ENCODE results near the gene VTI1B.

VTI1B gene

DNA sequence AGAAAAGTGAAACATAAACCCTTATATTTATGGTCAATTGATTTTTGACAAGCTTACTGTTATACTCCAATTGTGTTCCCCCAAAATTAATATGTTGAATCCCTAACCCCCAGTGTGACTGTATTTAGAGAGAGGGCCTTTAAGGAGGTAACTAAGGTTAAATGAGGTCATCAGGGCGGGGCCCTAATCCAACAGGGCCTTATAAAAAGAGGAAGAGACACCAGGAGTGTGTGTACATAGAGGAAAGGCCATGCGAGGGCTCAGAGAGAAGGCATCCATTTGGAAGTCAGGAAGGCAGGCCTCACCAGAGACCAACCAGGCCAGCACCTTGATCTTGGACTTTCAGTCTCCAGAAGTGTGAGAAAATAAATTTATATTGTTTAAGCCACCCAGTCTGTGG is 6.5 kb upstream of the VTI1B start:
- Histone ChIP-seq H3K36me3 (ENCODE audit: control insufficient read depth in 2 of 2, insufficient read depth in 2 of 2, low read length in 2 of 2) (peaks cover 5 to 12% of the 10 kb centered on the region in 2 donors), H3K27me3 (ENCODE audit: control insufficient read depth in 2 of 2, insufficient read depth in 2 of 2, low read length in 2 of 2) (no peaks in the 10 kb centered on the region), H3K9ac (ENCODE audit: low read depth in 1 of 2, low read length in 2 of 2) (no peak overlapping the region), H3K27ac (ENCODE audit: low read depth in 2 of 2, low read length in 2 of 2) (no peak overlapping the region), H3K4me3 (ENCODE audit: low read length in 2 of 2) (no peak overlapping the region), H3K4me1 (ENCODE audit: control insufficient read depth in 2 of 2, insufficient read depth in 2 of 2, low read length in 2 of 2) (no peaks in the 10 kb centered on the region), H3K9me3 (ENCODE audit: control insufficient read depth in 2 of 2, low read length in 2 of 2) (no peaks in the 10 kb centered on the region)

DNA sequence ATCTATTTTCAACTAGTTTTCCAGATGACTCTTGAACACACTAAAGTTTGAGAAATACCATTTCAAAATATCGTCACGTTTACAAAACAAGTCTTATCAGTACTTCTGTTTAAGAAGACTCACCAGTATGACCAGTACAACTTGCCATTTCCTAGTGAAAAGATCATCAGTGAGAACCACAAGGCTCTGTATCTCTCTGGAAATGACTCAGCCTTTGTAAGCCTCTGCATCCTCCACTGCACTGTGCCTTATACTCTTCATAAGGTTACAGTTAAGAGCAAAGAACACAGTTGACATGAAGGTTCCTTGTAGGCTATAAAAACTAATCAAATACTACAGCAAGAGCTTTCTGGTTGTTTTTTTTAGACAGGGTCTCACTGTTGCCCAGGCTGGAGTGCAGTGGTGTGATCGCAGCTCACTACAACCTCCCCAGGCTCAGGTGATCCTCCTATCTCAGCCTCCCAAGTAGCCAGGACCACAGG is 5.7 kb upstream of the VTI1B start:
- no peak overlapping the region for H3K9ac ChIP-seq (ENCODE audit: low read depth in 1 of 2, low read length in 2 of 2)
- no peak overlapping the region for H3K4me3 ChIP-seq (ENCODE audit: low read length in 2 of 2)
- H3K4me1 ChIP-seq (ENCODE audit: control insufficient read depth in 2 of 2, insufficient read depth in 2 of 2, low read length in 2 of 2), result peaks cover 2 to 4% of the 10 kb centered on the region in 2 donors
- no peaks in the 10 kb centered on the region for H3K9me3 ChIP-seq (ENCODE audit: control insufficient read depth in 2 of 2, low read length in 2 of 2)
- no peaks in the 10 kb centered on the region for H3K27me3 ChIP-seq (ENCODE audit: control insufficient read depth in 2 of 2, insufficient read depth in 2 of 2, low read length in 2 of 2)
- H3K27ac ChIP-seq (ENCODE audit: low read depth in 2 of 2, low read length in 2 of 2), result no peak overlapping the region
- peaks cover 3 to 9% of the 10 kb centered on the region in 2 donors for H3K36me3 ChIP-seq (ENCODE audit: control insufficient read depth in 2 of 2, insufficient read depth in 2 of 2, low read length in 2 of 2)

DNA sequence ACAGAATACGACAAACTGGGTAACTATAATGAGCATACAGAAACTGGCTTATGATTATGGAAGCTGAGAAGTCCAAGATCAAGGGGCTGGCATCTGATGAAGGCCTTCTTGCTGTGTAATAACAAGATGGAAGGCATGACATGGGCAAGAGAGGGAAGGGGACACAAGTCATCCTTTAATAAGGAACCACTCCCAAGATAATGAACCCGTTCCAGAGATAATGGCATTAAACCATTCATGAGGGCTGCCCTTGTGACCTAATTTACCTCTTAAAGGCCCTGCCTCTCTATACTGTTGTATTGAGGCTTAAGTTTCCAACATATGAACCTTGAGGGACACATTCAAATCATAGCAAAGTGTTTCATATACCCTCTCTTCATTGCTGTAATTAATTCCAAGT is 4.6 kb upstream of the VTI1B start:
- Histone ChIP-seq H3K36me3 (ENCODE audit: control insufficient read depth in 2 of 2, insufficient read depth in 2 of 2, low read length in 2 of 2) (peaks cover 0 to under 1% of the 10 kb centered on the region in 2 donors), H3K27me3 (ENCODE audit: control insufficient read depth in 2 of 2, insufficient read depth in 2 of 2, low read length in 2 of 2) (no peaks in the 10 kb centered on the region), H3K27ac (ENCODE audit: low read depth in 2 of 2, low read length in 2 of 2) (no peak overlapping the region), H3K9me3 (ENCODE audit: control insufficient read depth in 2 of 2, low read length in 2 of 2) (no peaks in the 10 kb centered on the region), H3K4me3 (ENCODE audit: low read length in 2 of 2) (no peak overlapping the region), H3K4me1 (ENCODE audit: control insufficient read depth in 2 of 2, insufficient read depth in 2 of 2, low read length in 2 of 2) (peaks cover 3 to 4% of the 10 kb centered on the region in 2 donors), H3K9ac (ENCODE audit: low read depth in 1 of 2, low read length in 2 of 2) (no peak overlapping the region)

DNA sequence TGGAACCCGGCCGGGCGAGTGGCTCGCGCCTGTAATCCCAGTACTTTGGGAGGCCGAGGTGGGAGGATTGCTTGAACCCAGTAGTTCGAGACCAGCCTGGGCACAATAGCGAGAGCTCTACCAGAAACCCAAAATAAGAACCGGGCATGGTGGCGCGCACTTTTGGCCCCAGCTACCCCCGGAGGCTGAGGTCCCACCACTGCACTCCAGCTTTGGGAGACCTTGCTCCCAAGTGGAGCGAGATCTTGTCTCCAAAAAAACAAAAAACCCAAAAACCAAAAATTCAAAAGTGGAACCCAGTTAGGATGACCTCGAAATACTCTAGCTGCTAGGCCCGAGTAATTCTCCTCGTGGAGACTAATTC is 769 bp upstream of the VTI1B start:
- peak overlapping the region; percentile 94 to 96 for H3K27ac ChIP-seq (ENCODE audit: low read depth in 2 of 2, low read length in 2 of 2)
- H3K36me3 ChIP-seq (ENCODE audit: control insufficient read depth in 2 of 2, insufficient read depth in 2 of 2, low read length in 2 of 2), result no peaks in the 10 kb centered on the region
- no peaks in the 10 kb centered on the region for H3K9me3 ChIP-seq (ENCODE audit: control insufficient read depth in 2 of 2, low read length in 2 of 2)
- H3K4me1 ChIP-seq (ENCODE audit: control insufficient read depth in 2 of 2, insufficient read depth in 2 of 2, low read length in 2 of 2), result peaks cover 10 to 14% of the 10 kb centered on the region in 2 donors
- no peaks in the 10 kb centered on the region for H3K27me3 ChIP-seq (ENCODE audit: control insufficient read depth in 2 of 2, insufficient read depth in 2 of 2, low read length in 2 of 2)
- peak overlapping the region; percentile 86 to 95 for H3K9ac ChIP-seq (ENCODE audit: low read depth in 1 of 2, low read length in 2 of 2)
- peak overlapping the region; percentile 69 to 96 for H3K4me3 ChIP-seq (ENCODE audit: low read length in 2 of 2)

DNA sequence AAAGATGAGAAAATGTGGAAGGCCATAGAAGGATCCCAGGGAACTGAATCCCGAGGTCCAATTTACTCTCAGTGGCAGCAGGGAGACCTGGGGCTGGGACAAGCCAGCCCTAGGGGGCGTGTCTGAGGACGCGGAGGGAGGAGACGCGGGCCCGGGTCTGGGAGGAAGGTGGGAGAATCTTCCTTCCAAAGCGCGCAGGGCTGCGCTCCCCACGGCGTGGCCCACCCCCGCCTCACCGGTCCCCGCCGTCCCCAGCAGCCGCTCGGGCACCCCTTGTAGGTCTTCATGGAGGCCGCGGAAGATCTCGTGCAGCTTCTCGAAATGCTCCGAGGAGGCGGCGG is 323 bp downstream of the VTI1B start:
- Histone ChIP-seq H3K36me3 (ENCODE audit: control insufficient read depth in 2 of 2, insufficient read depth in 2 of 2, low read length in 2 of 2) (peaks cover 0 to 2% of the 10 kb centered on the region in 2 donors), H3K9ac (ENCODE audit: low read depth in 1 of 2, low read length in 2 of 2) (peak overlapping the region; percentile 86 to 95), H3K4me3 (ENCODE audit: low read length in 2 of 2) (peak overlapping the region; percentile 69 to 96), H3K9me3 (ENCODE audit: control insufficient read depth in 2 of 2, low read length in 2 of 2) (no peaks in the 10 kb centered on the region), H3K4me1 (ENCODE audit: control insufficient read depth in 2 of 2, insufficient read depth in 2 of 2, low read length in 2 of 2) (peaks cover 10 to 14% of the 10 kb centered on the region in 2 donors), H3K27me3 (ENCODE audit: control insufficient read depth in 2 of 2, insufficient read depth in 2 of 2, low read length in 2 of 2) (no peaks in the 10 kb centered on the region), H3K27ac (ENCODE audit: low read depth in 2 of 2, low read length in 2 of 2) (peak overlapping the region; percentile 94 to 96)

DNA sequence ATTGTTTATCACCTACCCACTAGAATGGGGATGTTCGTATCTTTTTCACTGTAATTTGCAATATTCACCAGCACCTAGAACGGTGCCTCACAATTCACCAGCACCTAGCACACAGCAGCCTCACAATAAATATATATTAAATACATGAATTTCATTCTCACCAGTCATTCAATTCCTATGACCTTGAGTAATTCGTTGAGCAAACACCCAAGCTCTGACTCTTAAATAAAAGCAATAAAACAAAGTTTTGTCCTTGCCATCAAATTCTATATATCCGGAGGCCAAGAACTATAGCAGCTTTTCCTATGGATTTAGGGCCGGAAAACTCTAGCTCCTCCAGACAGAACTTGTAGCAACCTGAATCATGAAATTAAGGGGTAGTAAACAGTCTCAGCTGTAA is 981 bp downstream of the VTI1B start:
- H3K36me3 ChIP-seq (ENCODE audit: control insufficient read depth in 2 of 2, insufficient read depth in 2 of 2, low read length in 2 of 2), result peaks cover 0 to 2% of the 10 kb centered on the region in 2 donors
- H3K4me3 ChIP-seq (ENCODE audit: low read length in 2 of 2), result peak overlapping the region; percentile 69 to 96
- H3K4me1 ChIP-seq (ENCODE audit: control insufficient read depth in 2 of 2, insufficient read depth in 2 of 2, low read length in 2 of 2), result peaks cover 10 to 14% of the 10 kb centered on the region in 2 donors
- H3K9ac ChIP-seq (ENCODE audit: low read depth in 1 of 2, low read length in 2 of 2), result peak overlapping the region; percentile 86 to 95
- H3K27ac ChIP-seq (ENCODE audit: low read depth in 2 of 2, low read length in 2 of 2), result no peak overlapping the region
- no peaks in the 10 kb centered on the region for H3K9me3 ChIP-seq (ENCODE audit: control insufficient read depth in 2 of 2, low read length in 2 of 2)
- H3K27me3 ChIP-seq (ENCODE audit: control insufficient read depth in 2 of 2, insufficient read depth in 2 of 2, low read length in 2 of 2), result no peaks in the 10 kb centered on the region

DNA sequence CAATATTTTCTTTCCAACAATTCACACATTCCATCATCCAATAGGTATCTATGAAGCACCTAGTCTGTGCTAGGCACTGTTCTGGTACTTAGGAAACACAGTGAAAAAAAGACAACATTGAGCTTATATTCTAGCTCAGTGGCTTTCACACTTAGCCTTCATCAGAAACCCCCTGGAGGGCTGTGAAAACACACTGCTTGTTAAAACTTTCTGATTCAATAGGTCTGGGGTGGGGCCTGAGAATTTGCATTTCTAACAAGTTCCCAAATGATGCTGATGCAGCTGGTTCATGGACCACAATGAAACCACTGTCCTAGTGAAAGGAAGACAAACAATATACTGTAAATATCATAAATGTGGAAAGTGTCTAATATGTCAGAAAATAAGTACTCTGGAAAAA is 5.9 kb downstream of the VTI1B start:
- Histone ChIP-seq H3K27me3 (ENCODE audit: control insufficient read depth in 2 of 2, insufficient read depth in 2 of 2, low read length in 2 of 2) (no peaks in the 10 kb centered on the region), H3K4me1 (ENCODE audit: control insufficient read depth in 2 of 2, insufficient read depth in 2 of 2, low read length in 2 of 2) (peaks cover 3 to 14% of the 10 kb centered on the region in 2 donors), H3K4me3 (ENCODE audit: low read length in 2 of 2) (no peak overlapping the region), H3K9me3 (ENCODE audit: control insufficient read depth in 2 of 2, low read length in 2 of 2) (no peaks in the 10 kb centered on the region), H3K36me3 (ENCODE audit: control insufficient read depth in 2 of 2, insufficient read depth in 2 of 2, low read length in 2 of 2) (peaks cover 0 to 2% of the 10 kb centered on the region in 2 donors), H3K9ac (ENCODE audit: low read depth in 1 of 2, low read length in 2 of 2) (no peak overlapping the region), H3K27ac (ENCODE audit: low read depth in 2 of 2, low read length in 2 of 2) (no peak overlapping the region)

DNA sequence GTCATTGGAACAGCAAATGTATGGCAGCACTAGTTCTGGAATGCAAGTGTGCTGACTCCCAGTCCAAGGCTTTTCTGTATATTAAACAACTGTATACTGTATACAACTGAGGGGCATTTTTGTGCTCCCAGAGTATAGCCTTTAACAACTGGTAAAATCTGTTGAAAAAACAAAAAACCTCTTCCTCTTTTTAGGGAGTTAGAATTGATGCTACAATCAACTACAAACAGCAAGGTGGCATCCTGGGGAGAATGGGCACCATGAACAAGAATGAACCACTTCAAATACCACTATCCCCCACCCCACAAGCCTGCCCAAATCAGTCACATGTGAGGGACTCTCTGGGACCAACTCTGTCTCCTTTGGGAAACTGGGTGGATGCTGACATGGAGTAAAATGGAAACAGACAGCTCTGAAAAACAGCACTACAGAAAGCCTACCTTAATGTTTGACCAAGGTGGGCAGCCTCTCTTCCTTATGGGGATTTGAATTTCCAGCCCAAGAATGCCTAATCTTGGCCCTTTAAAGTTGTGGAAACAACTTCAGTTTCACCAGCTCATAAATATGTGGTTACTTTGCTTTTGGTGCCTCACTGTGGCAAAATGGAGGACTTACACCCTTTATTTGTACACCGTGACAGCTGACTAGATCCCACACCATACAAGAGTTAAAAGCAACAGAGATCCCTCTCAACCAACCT is 7.5 kb downstream of the VTI1B start:
- no peak overlapping the region for H3K4me3 ChIP-seq (ENCODE audit: low read length in 2 of 2)
- peaks cover 0 to 2% of the 10 kb centered on the region in 2 donors for H3K36me3 ChIP-seq (ENCODE audit: control insufficient read depth in 2 of 2, insufficient read depth in 2 of 2, low read length in 2 of 2)
- no peak overlapping the region for H3K9ac ChIP-seq (ENCODE audit: low read depth in 1 of 2, low read length in 2 of 2)
- no peaks in the 10 kb centered on the region for H3K9me3 ChIP-seq (ENCODE audit: control insufficient read depth in 2 of 2, low read length in 2 of 2)
- H3K4me1 ChIP-seq (ENCODE audit: control insufficient read depth in 2 of 2, insufficient read depth in 2 of 2, low read length in 2 of 2), result peaks cover 0 to 5% of the 10 kb centered on the region in 2 donors
- no peak overlapping the region for H3K27ac ChIP-seq (ENCODE audit: low read depth in 2 of 2, low read length in 2 of 2)
- no peaks in the 10 kb centered on the region for H3K27me3 ChIP-seq (ENCODE audit: control insufficient read depth in 2 of 2, insufficient read depth in 2 of 2, low read length in 2 of 2)

DNA sequence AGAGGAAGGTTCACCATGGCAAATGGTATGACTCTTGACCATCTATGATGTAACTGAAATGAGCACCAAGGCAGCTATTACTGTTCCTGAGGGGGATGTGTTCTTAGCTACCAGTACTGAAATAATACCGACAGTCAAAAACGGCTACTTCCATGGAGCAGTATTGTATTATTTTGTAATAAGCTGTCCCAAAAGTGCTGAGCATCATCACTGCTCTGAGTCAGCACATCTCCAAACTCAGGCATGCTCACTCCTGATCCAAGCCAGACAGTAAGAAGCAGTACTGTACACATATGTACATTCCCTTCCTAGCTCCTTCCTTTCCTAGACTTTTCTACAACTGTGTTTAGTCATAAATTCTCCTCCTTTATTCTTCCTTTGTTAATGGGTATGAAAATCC is 8.6 kb downstream of the VTI1B start:
- no peak overlapping the region for H3K27ac ChIP-seq (ENCODE audit: low read depth in 2 of 2, low read length in 2 of 2)
- H3K9ac ChIP-seq (ENCODE audit: low read depth in 1 of 2, low read length in 2 of 2), result no peak overlapping the region

DNA sequence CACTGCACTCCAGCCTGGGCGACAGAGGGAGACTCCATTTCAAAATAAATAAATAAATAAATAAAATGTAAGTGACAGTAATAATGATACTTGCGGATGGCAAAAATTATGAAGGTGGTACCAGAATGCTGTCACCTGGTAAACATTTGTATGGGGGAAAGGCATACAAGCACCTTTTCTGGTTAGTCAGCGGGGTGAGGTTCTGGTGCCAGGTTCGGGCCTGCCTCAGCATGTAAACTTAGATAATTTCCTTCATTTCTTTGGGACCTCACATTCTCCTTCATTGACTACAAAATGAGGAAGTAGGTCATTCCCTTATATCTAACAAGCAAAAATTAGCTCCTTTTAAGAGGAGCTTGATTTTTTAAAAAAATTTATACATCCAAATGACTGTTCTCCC is 10.8 kb downstream of the VTI1B start:
- no peak overlapping the region for H3K27ac ChIP-seq (ENCODE audit: low read depth in 2 of 2, low read length in 2 of 2)
- H3K9me3 ChIP-seq (ENCODE audit: control insufficient read depth in 2 of 2, low read length in 2 of 2), result no peaks in the 10 kb centered on the region
- H3K4me3 ChIP-seq (ENCODE audit: low read length in 2 of 2), result no peak overlapping the region
- H3K36me3 ChIP-seq (ENCODE audit: control insufficient read depth in 2 of 2, insufficient read depth in 2 of 2, low read length in 2 of 2), result peaks cover 15 to 16% of the 10 kb centered on the region in 2 donors
- no peaks in the 10 kb centered on the region for H3K27me3 ChIP-seq (ENCODE audit: control insufficient read depth in 2 of 2, insufficient read depth in 2 of 2, low read length in 2 of 2)
- no peak overlapping the region for H3K9ac ChIP-seq (ENCODE audit: low read depth in 1 of 2, low read length in 2 of 2)
- peaks cover 0 to 5% of the 10 kb centered on the region in 2 donors for H3K4me1 ChIP-seq (ENCODE audit: control insufficient read depth in 2 of 2, insufficient read depth in 2 of 2, low read length in 2 of 2)

More for the DNA sequence above, 8.6 kb downstream of the VTI1B start:
- no peaks in the 10 kb centered on the region for H3K9me3 ChIP-seq (ENCODE audit: control insufficient read depth in 2 of 2, low read length in 2 of 2)
- no peak overlapping the region for H3K4me3 ChIP-seq (ENCODE audit: low read length in 2 of 2)
- H3K36me3 ChIP-seq (ENCODE audit: control insufficient read depth in 2 of 2, insufficient read depth in 2 of 2, low read length in 2 of 2), result peaks cover 0 to 3% of the 10 kb centered on the region in 2 donors
- H3K27me3 ChIP-seq (ENCODE audit: control insufficient read depth in 2 of 2, insufficient read depth in 2 of 2, low read length in 2 of 2), result no peaks in the 10 kb centered on the region
- peaks cover 0 to 5% of the 10 kb centered on the region in 2 donors for H3K4me1 ChIP-seq (ENCODE audit: control insufficient read depth in 2 of 2, insufficient read depth in 2 of 2, low read length in 2 of 2)

All from mucosa of rectum (tissue), 2 donors.